Right kidney (tissue), 1 donor: ENCODE data around the gene MSX2.

Source experiments
- DNase-seq: peaks from one replicate; pipeline ENCODE4 v3.0.0-alpha.2; 2016

Gene MSX2

DNA sequence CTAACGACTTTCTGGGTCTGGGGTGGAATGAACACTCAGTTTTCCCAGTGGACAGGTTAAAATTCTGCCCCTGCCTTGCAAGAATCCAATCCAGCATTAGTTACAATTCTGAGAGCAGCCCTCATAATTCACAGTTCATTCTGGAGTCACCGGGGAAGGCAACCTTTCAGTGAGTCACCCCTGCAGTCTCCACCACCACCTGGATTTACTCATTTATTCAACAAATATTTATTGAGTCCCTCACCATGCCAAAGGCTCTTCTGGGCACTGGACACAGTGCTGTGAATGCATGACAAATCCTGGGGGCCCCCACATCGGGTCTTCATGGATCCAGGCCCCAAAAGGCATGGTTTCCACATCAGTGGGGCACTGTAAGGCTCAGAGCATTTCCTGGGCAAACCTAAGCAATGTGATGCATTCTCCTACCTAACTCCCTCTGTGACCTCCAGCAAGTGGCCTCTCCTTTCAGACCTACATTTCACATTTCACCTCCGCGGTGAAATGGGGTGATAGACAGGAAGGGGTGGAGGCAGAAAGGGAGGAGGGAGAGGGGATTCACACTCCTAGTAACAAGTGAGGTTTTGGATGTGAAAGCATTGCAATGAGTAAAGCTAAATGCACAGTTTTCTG lies 6.4 kb upstream of the MSX2 start:
- no peak for DNase-seq

DNA sequence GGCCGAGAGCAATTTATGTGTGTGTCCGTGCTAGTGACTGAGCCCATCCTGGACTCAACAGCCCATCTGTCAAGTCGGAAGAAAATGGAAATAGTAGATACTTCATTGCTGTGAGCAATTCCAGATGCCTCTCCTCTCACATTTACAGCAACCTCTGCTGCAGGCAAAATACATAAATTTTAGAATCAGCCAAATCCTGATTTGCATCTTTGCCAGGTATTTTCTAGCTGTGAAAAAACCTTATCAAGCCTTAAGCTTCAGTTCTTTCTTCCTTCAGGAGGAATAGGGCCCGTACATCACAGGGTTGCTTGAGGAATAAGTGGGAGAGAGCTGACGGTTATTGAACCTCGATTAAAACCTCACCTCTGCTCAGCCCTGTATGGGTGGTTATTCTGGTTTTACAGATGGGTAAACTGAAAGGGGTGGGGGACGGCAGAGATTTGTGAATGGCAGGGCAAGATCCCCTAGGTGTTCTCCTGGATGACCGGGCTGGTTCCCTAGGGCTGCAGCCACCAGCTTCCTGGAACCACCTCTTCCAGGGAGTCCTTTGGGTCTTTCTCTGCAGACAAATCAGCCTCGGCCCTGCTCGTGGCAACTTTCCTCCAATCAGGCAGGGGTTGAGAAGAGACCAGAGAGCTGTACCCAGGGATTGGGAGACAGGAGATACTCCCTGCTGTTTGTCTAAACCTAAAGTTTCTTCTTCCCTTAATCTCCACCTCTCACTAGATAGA lies 5.3 kb upstream of the MSX2 start:
- DNase-seq = no peak

GRCh38 chr5:174719793-174720611 lies 4.4 kb upstream of the MSX2 start:
- no peak for DNase-seq

- no peak for DNase-seq
These were observed 3.5 kb upstream of the MSX2 start for GRCh38 chr5:174720612-174721529.

DNA sequence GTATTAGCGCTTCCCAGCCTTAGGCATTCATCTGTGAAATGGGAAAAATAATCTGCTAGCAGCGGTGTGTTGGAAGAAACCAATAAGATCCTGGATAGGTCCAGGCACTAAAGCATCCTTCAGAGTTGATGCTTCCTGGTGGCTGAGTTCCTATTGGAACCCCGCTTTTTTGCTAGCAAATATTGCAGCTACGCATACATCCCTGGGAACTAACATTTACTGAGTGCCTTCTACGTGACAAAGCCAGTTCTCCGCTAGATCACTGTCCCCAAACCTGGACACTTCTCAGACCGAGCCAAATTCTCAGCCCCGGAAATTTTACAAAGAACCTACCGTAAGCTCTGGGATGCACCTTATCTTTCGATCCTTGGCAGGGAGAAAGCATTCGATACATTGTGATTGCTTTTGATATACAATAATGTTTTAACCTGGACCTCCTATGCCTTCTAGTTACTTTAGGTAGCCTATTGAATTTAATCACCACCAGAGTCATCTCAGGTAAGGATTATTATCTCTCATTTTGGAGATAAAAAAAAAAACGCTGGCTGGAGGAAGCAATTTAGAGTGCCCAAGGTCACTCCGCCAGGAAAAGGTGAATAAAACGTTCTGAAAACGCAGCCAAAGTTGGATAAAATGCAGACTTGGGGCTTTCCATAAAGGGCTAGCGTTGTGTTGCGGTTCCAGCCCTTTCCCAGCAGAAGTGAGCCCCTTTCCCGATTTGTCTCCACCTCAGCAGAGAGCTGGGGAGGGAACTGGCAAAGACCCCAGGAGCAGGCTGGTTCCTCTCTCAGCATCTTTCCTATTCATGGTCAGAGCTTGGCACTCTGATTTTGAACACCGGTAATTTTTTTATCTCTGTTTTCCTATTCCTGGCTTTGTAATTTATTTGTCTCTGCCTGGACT lies 2.6 kb upstream of the MSX2 start:
- no peak for DNase-seq

DNA sequence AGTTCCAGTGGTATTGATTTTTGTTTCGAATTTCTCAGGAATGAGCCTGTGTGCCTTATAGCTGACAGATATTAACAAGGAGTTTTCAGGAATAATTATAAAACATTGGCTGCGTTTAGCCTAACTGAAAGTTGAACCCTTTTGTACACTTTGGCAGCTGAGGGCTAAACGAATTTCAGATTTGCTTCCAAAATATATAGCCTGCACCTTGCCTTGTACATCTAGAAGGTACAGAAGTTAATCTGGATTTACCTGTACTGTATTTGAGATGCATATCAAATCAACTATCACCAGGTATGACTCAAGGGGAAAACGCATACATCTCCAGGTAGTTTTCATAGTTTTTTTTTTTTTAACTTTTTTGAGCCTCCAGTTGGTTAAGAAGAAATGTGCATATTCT lies 1.9 kb upstream of the MSX2 start:
- no peak for DNase-seq

GRCh38 chr5:174723315-174723978 lies 935 bp upstream of the MSX2 start:
- DNase-seq = no peak

- DNase-seq = no peak
These were observed 351 bp upstream of the MSX2 start for GRCh38 chr5:174723979-174724483.

DNA sequence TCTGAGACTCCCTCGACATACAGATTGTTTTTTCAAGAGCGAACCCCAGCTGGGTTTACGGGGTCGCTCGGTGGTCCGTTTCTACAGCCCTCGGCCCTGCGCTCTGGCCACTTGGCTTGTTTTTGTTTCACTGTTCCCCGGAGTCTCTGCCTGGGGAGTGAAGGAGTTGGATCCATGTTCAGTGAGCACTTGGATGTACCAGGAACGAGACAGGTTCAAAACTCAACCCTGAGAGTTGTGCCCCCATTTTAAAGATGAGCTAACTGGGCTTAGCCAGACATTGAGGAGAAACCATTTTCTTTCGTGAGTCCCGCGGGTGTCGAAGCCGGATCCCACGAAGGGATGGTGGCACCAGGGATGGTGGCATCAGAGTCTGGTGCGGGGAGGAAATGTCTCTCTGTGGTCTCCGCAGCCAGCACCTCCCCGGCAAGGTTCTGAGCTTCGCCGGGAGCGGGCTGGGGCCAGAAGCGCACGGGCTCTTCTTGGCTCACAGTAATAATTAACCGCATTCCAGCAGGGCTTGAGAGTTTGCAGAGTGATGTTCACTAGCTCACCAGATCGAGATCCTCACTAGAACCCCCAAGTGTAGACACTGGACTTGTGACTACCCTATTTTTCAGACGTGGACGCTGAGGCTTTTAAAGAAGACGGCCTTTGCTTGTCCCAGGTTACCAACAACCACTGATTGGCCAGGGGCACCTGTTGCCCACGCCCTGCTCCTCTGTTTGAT lies 1.0 kb downstream of the MSX2 start:
- DNase-seq = no peak

DNA sequence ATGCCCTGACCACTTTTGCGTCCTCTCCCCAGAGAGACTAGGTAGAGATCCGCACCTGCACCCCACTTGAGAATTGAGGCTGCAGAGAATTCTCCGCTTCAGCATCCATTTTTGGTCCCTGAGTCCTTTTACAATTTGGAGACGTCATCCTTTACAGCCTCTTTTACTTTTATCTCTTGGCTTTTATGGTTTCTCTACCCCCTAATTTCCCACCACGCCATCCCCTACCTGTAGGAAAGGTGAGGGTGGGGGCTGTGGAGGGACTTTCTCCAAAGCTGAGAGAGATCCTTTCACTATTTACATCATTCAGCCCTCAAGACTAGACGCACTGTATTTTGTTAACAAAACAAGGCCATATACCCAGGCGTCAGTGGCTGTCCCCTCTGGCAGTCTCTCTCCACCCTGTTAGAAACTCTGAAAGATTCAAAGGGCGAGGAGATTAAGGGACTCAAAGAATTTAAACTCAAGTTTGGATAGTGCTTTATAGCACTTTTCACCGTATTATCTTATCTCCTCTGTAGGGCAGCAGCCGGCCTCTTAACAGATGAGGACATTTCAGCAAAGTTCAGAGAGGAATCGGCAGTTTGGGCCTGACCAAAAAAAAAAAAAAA lies 1.7 kb downstream of the MSX2 start:
- DNase-seq = no peak

GRCh38 chr5:174726916-174727793 lies 2.8 kb downstream of the MSX2 start:
- DNase-seq = no peak

DNA sequence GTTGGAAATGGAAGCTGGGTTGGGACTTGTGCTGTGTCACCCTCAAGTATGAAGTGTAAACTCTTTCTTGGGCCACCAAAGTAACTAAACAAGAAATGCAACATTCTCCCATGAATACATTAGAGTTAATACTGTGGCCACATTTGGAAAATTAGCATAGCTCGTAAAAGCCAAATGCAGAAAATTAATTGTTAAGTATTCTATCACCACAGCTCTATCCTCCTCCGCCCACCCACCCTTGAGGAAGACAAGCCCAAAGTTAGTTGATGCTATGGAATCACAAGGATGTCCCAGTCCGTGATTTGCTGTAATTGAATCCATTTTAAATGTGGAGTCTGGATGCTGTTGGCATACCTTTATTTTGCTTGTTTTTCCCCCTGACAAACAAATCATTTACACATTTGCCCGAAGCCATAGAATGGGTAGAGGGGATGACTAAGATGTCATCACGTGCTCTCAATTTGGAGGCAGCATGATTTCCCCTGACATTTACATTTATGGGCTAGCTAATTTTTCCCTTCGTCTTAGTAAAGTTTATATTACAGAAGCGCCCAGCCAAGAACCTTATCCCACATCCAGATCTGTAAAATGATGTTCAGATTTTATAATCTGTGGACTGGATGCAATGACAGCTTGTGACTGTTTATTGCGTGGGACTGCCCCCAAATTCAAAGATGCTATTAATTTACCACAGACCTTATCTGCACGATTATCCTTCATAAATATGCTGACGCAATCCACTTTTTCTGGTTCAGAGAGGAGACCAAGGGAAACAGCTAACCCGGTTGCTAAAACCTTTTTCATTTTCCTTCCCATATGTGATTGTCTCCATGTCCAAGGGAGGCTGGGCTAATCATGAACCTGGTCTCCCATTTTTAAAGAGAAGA lies 3.7 kb downstream of the MSX2 start:
- no peak for DNase-seq

DNA sequence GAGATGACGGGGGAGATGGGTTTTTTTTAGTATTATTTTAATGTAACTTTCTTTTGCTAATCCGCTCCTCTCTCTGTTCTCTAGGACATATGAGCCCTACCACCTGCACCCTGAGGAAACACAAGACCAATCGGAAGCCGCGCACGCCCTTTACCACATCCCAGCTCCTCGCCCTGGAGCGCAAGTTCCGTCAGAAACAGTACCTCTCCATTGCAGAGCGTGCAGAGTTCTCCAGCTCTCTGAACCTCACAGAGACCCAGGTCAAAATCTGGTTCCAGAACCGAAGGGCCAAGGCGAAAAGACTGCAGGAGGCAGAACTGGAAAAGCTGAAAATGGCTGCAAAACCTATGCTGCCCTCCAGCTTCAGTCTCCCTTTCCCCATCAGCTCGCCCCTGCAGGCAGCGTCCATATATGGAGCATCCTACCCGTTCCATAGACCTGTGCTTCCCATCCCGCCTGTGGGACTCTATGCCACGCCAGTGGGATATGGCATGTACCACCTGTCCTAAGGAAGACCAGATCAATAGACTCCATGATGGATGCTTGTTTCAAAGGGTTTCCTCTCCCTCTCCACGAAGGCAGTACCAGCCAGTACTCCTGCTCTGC lies 4.8 kb downstream of the MSX2 start:
- no peak for DNase-seq

DNA sequence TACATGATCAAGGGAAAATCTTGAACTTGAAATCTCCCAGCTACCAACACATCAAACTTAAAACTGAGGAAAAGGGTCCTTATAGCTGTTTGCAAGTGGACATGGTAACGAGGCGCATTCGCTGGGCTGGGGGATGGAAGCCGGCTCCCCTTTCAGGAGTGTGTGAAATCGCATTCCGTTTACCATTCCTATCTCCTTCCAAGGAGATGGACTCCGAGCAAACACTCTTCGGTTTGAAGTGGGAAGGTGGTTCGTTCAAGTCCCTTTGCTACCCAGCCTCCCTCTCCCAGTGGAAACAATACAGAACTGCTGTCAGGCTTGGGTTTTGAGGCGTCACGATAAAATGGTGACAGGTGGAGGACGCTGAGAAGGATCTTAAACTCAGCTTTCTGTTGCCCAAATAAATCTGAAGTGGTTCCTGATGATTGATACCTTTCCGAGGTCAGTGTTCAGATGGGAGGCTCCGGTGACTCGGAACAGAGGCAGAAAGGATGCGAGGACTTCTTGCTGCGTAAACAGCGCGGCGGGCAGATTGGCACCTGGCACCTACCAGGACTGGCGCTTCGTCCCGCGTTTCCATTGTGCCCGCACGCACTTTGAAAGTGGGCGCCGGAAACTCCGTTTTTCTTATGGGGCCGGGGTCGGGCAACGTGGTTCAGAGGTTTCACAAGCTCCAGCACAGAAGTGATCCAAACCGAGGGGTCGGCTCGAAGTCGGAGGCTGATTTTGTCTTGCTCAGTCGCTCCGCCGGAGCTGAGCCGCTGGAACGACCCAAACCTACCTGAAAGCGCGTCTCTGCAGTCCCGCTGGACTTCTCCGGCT lies 7.0 kb downstream of the MSX2 start:
- DNase-seq = no peak
